ENCODE measurements around the gene FXYD3. TPM values are rescaled to one million over a fixed set of nuclear protein-coding genes. Genes with fewer than 3 reads are reported as not detected.
A peak's percentile ranks its signal among the peaks of the same experiment; 100 is the strongest.
"Not testable (repeated sequence)": the region's sequence is repeated elsewhere in the genome, so short reads cannot be mapped to it uniquely, and the experiment has no call there.

FXYD3 gene
- total RNA-seq, 1 experiment from 2014 or later: not detected

GRCh38 chr19:35086455-35086854 lies 29.2 kb upstream of the FXYD3 start:
- DNase-seq (ENCODE audit: low read depth): no peak

- no peak for DNase-seq (ENCODE audit: low read depth)
These were observed 28.2 kb upstream of the FXYD3 start for GRCh38 chr19:35087393-35087792.

- peak; percentile 90 for DNase-seq (ENCODE audit: low read depth)
These were observed 27.3 kb upstream of the FXYD3 start for GRCh38 chr19:35088131-35088913.

- DNase-seq (ENCODE audit: low read depth): no peak
These were observed 26.1 kb upstream of the FXYD3 start for GRCh38 chr19:35089554-35089953.

GRCh38 chr19:35090160-35090505 lies 25.5 kb upstream of the FXYD3 start:
- no peak for DNase-seq (ENCODE audit: low read depth)

- peak; percentile 46 for DNase-seq (ENCODE audit: low read depth)
These were observed 25.0 kb upstream of the FXYD3 start for GRCh38 chr19:35090506-35091214.

- no peak for DNase-seq (ENCODE audit: low read depth)
These were observed 22.2 kb upstream of the FXYD3 start for GRCh38 chr19:35093430-35093829.

GRCh38 chr19:35093941-35094647 lies 21.5 kb upstream of the FXYD3 start:
- DNase-seq (ENCODE audit: low read depth): no peak

GRCh38 chr19:35094656-35095055 lies 21.0 kb upstream of the FXYD3 start:
- no peak for DNase-seq (ENCODE audit: low read depth)

GRCh38 chr19:35095667-35096368 lies 19.8 kb upstream of the FXYD3 start:
- DNase-seq (ENCODE audit: low read depth): no peak

GRCh38 chr19:35098413-35099049 lies 17.1 kb upstream of the FXYD3 start:
- no peak for DNase-seq (ENCODE audit: low read depth)

GRCh38 chr19:35099155-35099896 lies 16.3 kb upstream of the FXYD3 start:
- no peak for DNase-seq (ENCODE audit: low read depth)

GRCh38 chr19:35099897-35100275 lies 15.7 kb upstream of the FXYD3 start:
- no peak for DNase-seq (ENCODE audit: low read depth)

- no peak for DNase-seq (ENCODE audit: low read depth)
These were observed 14.8 kb upstream of the FXYD3 start for GRCh38 chr19:35100588-35101533.

GRCh38 chr19:35101949-35102348 lies 13.7 kb upstream of the FXYD3 start:
- DNase-seq (ENCODE audit: low read depth): not testable (repeated sequence)

GRCh38 chr19:35103614-35104013 lies 12.0 kb upstream of the FXYD3 start:
- not testable (repeated sequence) for DNase-seq (ENCODE audit: low read depth)

- no peak for DNase-seq (ENCODE audit: low read depth)
These were observed 11.3 kb upstream of the FXYD3 start for GRCh38 chr19:35104361-35104760.

GRCh38 chr19:35105047-35105410 lies 10.6 kb upstream of the FXYD3 start:
- no peak for DNase-seq (ENCODE audit: low read depth)

GRCh38 chr19:35105411-35106290 lies 10.0 kb upstream of the FXYD3 start:
- no peak for DNase-seq (ENCODE audit: low read depth)
